WTC11 (cell line): Measurements from ENCODE around the gene SLC24A4. TPM values are rescaled to one million over a fixed set of nuclear protein-coding genes. Genes with fewer than 3 reads are reported as not detected.

Source experiments
- ATAC-seq: fragments of 200-7000 bp; cut with Tn5 transposase; 2 replicates; pipeline ENCODE4 v1.10.0; 2021; ENCODE audit warnings: mild to moderate bottlenecking, moderate library complexity
- CTCF ChIA-PET: fragments of 300-600 bp; sonication (Branson Sonifier 250); formaldehyde crosslinking; loops from one replicate; lab custom pipeline; 2021; ENCODE audit warnings: antibody characterized with exemption; lab: Charles Lee
- POLR2A ChIA-PET: fragments of 350-600 bp; sonication (Branson Sonifier 250); formaldehyde crosslinking; loops from one replicate; lab custom pipeline; 2021; ENCODE audit warnings: antibody characterized with exemption; lab: Charles Lee
- DNase-seq: peaks from one replicate; pipeline ENCODE4 v3.0.0; 2021; ENCODE audit warnings: low spot score
- H3K27ac Mint-ChIP-seq: 2 replicates; pipeline ENCODE4 v1.8.0; 2021; ENCODE audit warnings: mixed read lengths
- H3K27me3 Mint-ChIP-seq: 2 replicates; pipeline ENCODE4 v1.8.0; 2021; ENCODE audit warnings: low read depth, mild to moderate bottlenecking, moderate library complexity, mixed read lengths
- H3K36me3 Mint-ChIP-seq: 2 replicates; pipeline ENCODE4 v1.8.0; 2021; ENCODE audit warnings: mixed read lengths
- H3K4me1 Mint-ChIP-seq: 2 replicates; pipeline ENCODE4 v1.8.0; 2022; ENCODE audit warnings: mixed read lengths
- H3K4me3 Mint-ChIP-seq: 2 replicates; pipeline ENCODE4 v1.8.0; 2021; ENCODE audit warnings: mild to moderate bottlenecking, moderate library complexity, mixed read lengths
- H3K9me3 Mint-ChIP-seq: 2 replicates; pipeline ENCODE4 v1.8.0; 2021; ENCODE audit warnings: mixed read lengths
- ATF6 ChIP-seq: sonication (generic); formaldehyde crosslinking; IDR thresholded peaks from 2 replicates; pipeline ENCODE4 v1.8.1; 2023; ENCODE audit warnings: mild to moderate bottlenecking, missing genetic modification reagents
- CBFB ChIP-seq: sonication (generic); formaldehyde crosslinking; IDR thresholded peaks from 2 replicates; pipeline ENCODE4 v1.8.1; 2022; ENCODE audit warnings: mild to moderate bottlenecking, low read depth, missing genetic modification reagents
- CDX4 ChIP-seq: fragments of 250-450 bp; sonication (Bioruptor Pico); IDR thresholded peaks from 2 replicates; pipeline ENCODE4 v1.9.0; 2021; ENCODE audit warnings: moderate library complexity, mild to moderate bottlenecking, inconsistent platforms, borderline replicate concordance
- ESRRA ChIP-seq: sonication (generic); formaldehyde crosslinking; IDR thresholded peaks from 2 replicates; pipeline ENCODE4 v1.8.1; 2022; ENCODE audit warnings: mild to moderate bottlenecking, missing genetic modification reagents, borderline replicate concordance
- HMGA2 ChIP-seq: fragments of 250-450 bp; sonication (Bioruptor Pico); IDR thresholded peaks from 2 replicates; pipeline ENCODE4 v1.4.0; 2021; ENCODE audit warnings: mild to moderate bottlenecking, moderate library complexity
- NFATC4 ChIP-seq: fragments of 250-450 bp; sonication (Bioruptor Pico); IDR thresholded peaks from 2 replicates; pipeline ENCODE4 v1.9.0; 2021; ENCODE audit warnings: mild to moderate bottlenecking
- NR2C2 ChIP-seq: sonication (generic); formaldehyde crosslinking; IDR thresholded peaks from 2 replicates; pipeline ENCODE4 v1.8.0; 2022; ENCODE audit warnings: mild to moderate bottlenecking, missing genetic modification reagents
- OVOL2 ChIP-seq: fragments of 250-450 bp; sonication (Bioruptor Pico); IDR thresholded peaks from 2 replicates; pipeline ENCODE4 v1.9.0; 2021; ENCODE audit warnings: mild to moderate bottlenecking, borderline replicate concordance
- PREB ChIP-seq: sonication (generic); formaldehyde crosslinking; IDR thresholded peaks from 2 replicates; pipeline ENCODE4 v1.8.1; 2022; ENCODE audit warnings: mild to moderate bottlenecking, missing genetic modification reagents, moderate library complexity, borderline replicate concordance
- SMAD3 ChIP-seq: sonication (generic); formaldehyde crosslinking; IDR thresholded peaks from 2 replicates; pipeline ENCODE4 v1.8.0; 2022; ENCODE audit warnings: missing genetic modification reagents, mild to moderate bottlenecking, borderline replicate concordance
- SOX15 ChIP-seq: fragments of 250-450 bp; sonication (Bioruptor Pico); IDR thresholded peaks from 2 replicates; pipeline ENCODE4 v1.9.0; 2021; ENCODE audit warnings: mild to moderate bottlenecking
- STAT6 ChIP-seq: sonication (generic); formaldehyde crosslinking; conservative IDR thresholded peaks from 2 replicates; pipeline ENCODE4 v1.8.1; 2023; ENCODE audit warnings: mild to moderate bottlenecking, low read depth, missing genetic modification reagents, moderate library complexity
- ZNF512 ChIP-seq: sonication (generic); formaldehyde crosslinking; IDR thresholded peaks from 2 replicates; pipeline ENCODE4 v1.8.1; 2022; ENCODE audit warnings: missing genetic modification reagents, borderline replicate concordance
- ZNF532 ChIP-seq: fragments of 250-450 bp; sonication (Bioruptor Pico); IDR thresholded peaks from 2 replicates; pipeline ENCODE4 v1.9.0; 2021; ENCODE audit warnings: mild to moderate bottlenecking, borderline replicate concordance
- total RNA-seq: library from RNA; stranded (reverse); gene quantifications from 3 replicates; pipeline ENCODE4 v1.2.3, GENCODE V29; 2021

SLC24A4 gene
- total RNA-seq, 1 experiment from 2014 or later = 0.90 TPM

- no peak overlapping the region for H3K4me3 Mint-ChIP-seq
- peaks cover 17% of the 10 kb centered on the region for H3K4me1 Mint-ChIP-seq
- ATAC-seq (no peak), DNase-seq (no peak)
- peaks cover 4% of the 10 kb centered on the region for H3K36me3 Mint-ChIP-seq
- ChIA-PET CTCF (interaction anchor here (0.6 kb wide), 1 partner anchor 272 kb away, joined by 3 read pairs; no protein-coding TSS in a partner anchor), POLR2A (no interaction called here)
- H3K9me3 Mint-ChIP-seq = peaks cover 6% of the 10 kb centered on the region
- H3K27me3 Mint-ChIP-seq = peaks cover 2% of the 10 kb centered on the region; the same call in 1 of the 2 replicates
- H3K27ac Mint-ChIP-seq = no peak overlapping the region
- TF ChIP-seq NR2C2 (CRISPR knock-in tag) (no peak), PREB (CRISPR knock-in tag) (no peak), OVOL2 (no peak), ZNF532 (CRISPR knock-in tag) (no peak), HMGA2 (no peak), STAT6 (CRISPR knock-in tag) (no peak), CBFB (CRISPR knock-in tag) (no peak), SOX15 (no peak)
Measured at GRCh38 chr14:92411941-92412340, 89.0 kb downstream of the SLC24A4 start.

GRCh38 chr14:92412912-92413311 lies 89.9 kb downstream of the SLC24A4 start:
- no peak for DNase-seq
- Mint-ChIP-seq H3K27me3 (no peaks in the 10 kb centered on the region), H3K36me3 (no peaks in the 10 kb centered on the region), H3K4me3 (no peak overlapping the region)
- TF ChIP-seq NFATC4 (no peak), ZNF532 (CRISPR knock-in tag) (no peak), ESRRA (CRISPR knock-in tag) (no peak), ZNF512 (CRISPR knock-in tag) (no peak), SMAD3 (no peak), ATF6 (CRISPR knock-in tag) (no peak), CDX4 (CRISPR knock-in tag) (no peak)
- TF ChIP-seq, all 79 proteins: peak for 0
- peaks cover 7% of the 10 kb centered on the region for H3K4me1 Mint-ChIP-seq
- no peak overlapping the region for H3K27ac Mint-ChIP-seq
- POLR2A ChIA-PET = interaction anchor here (0.7 kb wide), 1 partner anchor 10 kb away, joined by 3 read pairs; no protein-coding TSS in a partner anchor
- H3K9me3 Mint-ChIP-seq = no peaks in the 10 kb centered on the region; the same call in 1 of the 2 replicates
- no peak for ATAC-seq
- CTCF ChIA-PET = no interaction called here
